Measurements from ENCODE around the gene GRAMD1A. TPM values are rescaled to one million over a fixed set of nuclear protein-coding genes. Genes with fewer than 3 reads are reported as not detected.

The GRAMD1A gene
- total and polyA plus RNA-seq, 9 of the 15 experiments (the other 6 are each of a cell fraction or from before 2014, with no cell fraction given), result 1.4 to 63.8 (median 38.5) TPM

DNA sequence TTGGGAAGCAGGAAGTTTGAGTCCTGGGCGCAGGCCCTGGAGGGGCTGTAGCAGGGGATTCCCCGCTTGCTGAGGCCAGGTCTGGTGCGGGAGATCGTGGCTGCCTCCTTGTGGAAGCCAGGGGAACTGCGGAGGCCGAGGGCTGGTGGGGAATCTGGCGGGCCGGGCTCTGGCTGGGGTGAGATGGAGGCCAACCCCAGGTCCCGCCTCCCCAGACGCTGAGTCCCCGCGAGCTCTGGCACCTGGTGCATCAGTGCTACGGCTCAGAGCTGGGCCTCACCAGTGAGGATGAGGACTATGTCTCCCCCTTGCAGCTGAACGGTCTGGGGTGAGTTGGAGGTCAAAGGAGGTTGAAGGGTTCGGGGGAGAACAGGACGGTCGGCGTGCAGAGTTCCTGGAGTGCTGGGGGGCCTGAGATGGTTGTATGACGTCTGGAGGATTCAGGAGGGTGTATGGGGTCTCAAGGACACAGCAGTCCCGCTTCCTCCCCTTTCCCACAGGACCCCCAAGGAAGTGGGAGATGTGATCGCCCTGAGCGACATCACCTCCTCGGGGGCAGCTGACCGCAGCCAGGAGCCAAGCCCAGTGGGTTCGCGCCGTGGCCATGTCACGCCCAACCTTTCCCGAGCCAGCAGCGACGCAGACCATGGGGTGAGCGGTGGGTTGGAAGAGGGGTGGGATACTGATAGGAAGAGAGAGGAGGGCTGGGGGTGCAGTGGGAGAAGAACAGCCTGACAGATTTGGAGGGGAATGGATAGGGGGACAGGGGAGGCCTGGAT lies 13.1 kb downstream of the GRAMD1A start:
- peak; percentile 89 for ATAC-seq
- no TSS peak for BruUV-seq (replicated peaks)
- no peaks in the 10 kb centered on the region for H3K79me2 ChIP-seq (ENCODE audit: control insufficient read depth, insufficient read depth, low read length)
- no peaks in the 10 kb centered on the region for H4K20me1 ChIP-seq (replicated peaks; ENCODE audit: control insufficient read depth, insufficient read depth, low read length)
- no peak overlapping the region for H3K4me3 ChIP-seq
- H3K9me1 ChIP-seq (ENCODE audit: control insufficient read depth, insufficient read depth, low read length), result peaks cover 4% of the 10 kb centered on the region
- WGBS (ENCODE audit: insufficient coverage, low coverage, missing lambda C conversion rate), result 74% methylated on average over 22 of the region's 32 CpGs
- no peak overlapping the region for H3K27ac ChIP-seq (ENCODE audit: extremely low read depth, low read depth, low read length)
- peaks cover 0 to 28% of the 10 kb centered on the region in 2 experiments; a peak in 2 of 5 replicates for H3K4me1 ChIP-seq (replicated peaks in 1 of 2; ENCODE audit: control insufficient read depth in 2 of 2, insufficient read depth in 2 of 2, low read length in 2 of 2)
- H3K36me3 ChIP-seq (ENCODE audit: control insufficient read depth, insufficient read depth, low read length), result peaks cover 88% of the 10 kb centered on the region
- CTCF ChIA-PET (ENCODE audit: low intra/inter-chr PET ratio), result interaction anchor here (0.6 to 2.7 kb wide), 4 partner anchors 40 to 373 kb away, joined by 3 to 28 read pairs (median 3); partner anchors contain the start of gene ZNF181
- H3K9ac ChIP-seq (ENCODE audit: insufficient read depth in 1 of 2, low read depth in 2 of 2, low read length in 2 of 2), result 0 out of 4 replicates have a peak overlapping the region, but pooled peaks of 1 of the 2 experiments have one; percentile 6
- no peak overlapping the region for H2AFZ ChIP-seq (ENCODE audit: low read depth, low read length)
- no peaks in the 10 kb centered on the region for H3K27me3 ChIP-seq (ENCODE audit: control insufficient read depth in 2 of 2, insufficient read depth in 2 of 2, low read length in 2 of 2)
- FAIRE-seq, result no peak
- H3K4me2 ChIP-seq (ENCODE audit: insufficient read depth, low read length), result no peak overlapping the region
- DNase-seq (ENCODE audit: extremely low read depth in 1 of 4, low spot score in 3 of 4), result peak; percentile 65 to 78 (median 74)
- in situ Hi-C loops (cut with MboI), result loop anchor here (5.0 kb wide), 1 partner anchor 171 kb away; no protein-coding TSS in a partner anchor
- H3K9me3 ChIP-seq (replicated peaks; ENCODE audit: control insufficient read depth, insufficient read depth, low read depth, low read length), result no peaks in the 10 kb centered on the region
- POLR2A ChIA-PET, result interaction anchor here (0.8 kb wide), 1 partner anchor 123 kb away, joined by 4 read pairs; no protein-coding TSS in a partner anchor
- intact Hi-C loops (cut with micrococcal nuclease), result loop anchor here (1.0 to 2.0 kb wide), 3 partner anchors 40 to 278 kb away; partner anchors contain the start of gene ZNF181
- no peak for TF ChIP-seq ZBTB1 (CRISPR knock-in tag; IDR thresholded peaks at IDR 0.05; ENCODE audit: borderline replicate concordance, low read depth)
- no peak for TF ChIP-seq ZNF239 (CRISPR knock-in tag; IDR thresholded peaks at IDR 0.05)
- TF ChIP-seq, protein P1, sequence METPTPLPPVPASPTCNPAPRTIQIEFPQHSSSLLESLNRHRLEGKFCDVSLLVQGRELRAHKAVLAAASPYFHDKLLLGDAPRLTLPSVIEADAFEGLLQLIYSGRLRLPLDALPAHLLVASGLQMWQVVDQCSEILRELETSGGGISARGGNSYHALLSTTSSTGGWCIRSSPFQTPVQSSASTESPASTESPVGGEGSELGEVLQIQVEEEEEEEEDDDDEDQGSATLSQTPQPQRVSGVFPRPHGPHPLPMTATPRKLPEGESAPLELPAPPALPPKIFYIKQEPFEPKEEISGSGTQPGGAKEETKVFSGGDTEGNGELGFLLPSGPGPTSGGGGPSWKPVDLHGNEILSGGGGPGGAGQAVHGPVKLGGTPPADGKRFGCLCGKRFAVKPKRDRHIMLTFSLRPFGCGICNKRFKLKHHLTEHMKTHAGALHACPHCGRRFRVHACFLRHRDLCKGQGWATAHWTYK (CRISPR knock-in tag; IDR thresholded peaks at IDR 0.05), result no peak
- TF ChIP-seq TOE1 (IDR thresholded peaks at IDR 0.05; ENCODE audit: borderline replicate concordance), result no peak
- no peak for TF ChIP-seq TOE1 (CRISPR knock-in tag; IDR thresholded peaks at IDR 0.05; ENCODE audit: borderline replicate concordance, low read depth)
- no peak for TF ChIP-seq ZNF707 (CRISPR knock-in tag; conservative IDR thresholded peaks at IDR 0.05)
- no peak for TF ChIP-seq RHOXF2B (CRISPR knock-in tag; conservative IDR thresholded peaks at IDR 0.05)
- no peak for TF ChIP-seq ZFP1 (CRISPR knock-in tag; IDR thresholded peaks at IDR 0.05)
- TF ChIP-seq NELFE (IDR thresholded peaks at IDR 0.05; ENCODE audit: insufficient read depth, insufficient read length), result no peak
- TF ChIP-seq, protein P2, sequence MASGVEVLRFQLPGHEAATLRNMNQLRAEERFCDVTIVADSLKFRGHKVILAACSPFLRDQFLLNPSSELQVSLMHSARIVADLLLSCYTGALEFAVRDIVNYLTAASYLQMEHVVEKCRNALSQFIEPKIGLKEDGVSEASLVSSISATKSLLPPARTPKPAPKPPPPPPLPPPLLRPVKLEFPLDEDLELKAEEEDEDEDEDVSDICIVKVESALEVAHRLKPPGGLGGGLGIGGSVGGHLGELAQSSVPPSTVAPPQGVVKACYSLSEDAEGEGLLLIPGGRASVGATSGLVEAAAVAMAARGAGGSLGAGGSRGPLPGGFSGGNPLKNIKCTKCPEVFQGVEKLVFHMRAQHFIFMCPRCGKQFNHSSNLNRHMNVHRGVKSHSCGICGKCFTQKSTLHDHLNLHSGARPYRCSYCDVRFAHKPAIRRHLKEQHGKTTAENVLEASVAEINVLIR (CRISPR knock-in tag; IDR thresholded peaks at IDR 0.05), result no peak
- no peak for TF ChIP-seq MCM5 (IDR thresholded peaks at IDR 0.05; ENCODE audit: low read depth)
- TF ChIP-seq, protein P3, sequence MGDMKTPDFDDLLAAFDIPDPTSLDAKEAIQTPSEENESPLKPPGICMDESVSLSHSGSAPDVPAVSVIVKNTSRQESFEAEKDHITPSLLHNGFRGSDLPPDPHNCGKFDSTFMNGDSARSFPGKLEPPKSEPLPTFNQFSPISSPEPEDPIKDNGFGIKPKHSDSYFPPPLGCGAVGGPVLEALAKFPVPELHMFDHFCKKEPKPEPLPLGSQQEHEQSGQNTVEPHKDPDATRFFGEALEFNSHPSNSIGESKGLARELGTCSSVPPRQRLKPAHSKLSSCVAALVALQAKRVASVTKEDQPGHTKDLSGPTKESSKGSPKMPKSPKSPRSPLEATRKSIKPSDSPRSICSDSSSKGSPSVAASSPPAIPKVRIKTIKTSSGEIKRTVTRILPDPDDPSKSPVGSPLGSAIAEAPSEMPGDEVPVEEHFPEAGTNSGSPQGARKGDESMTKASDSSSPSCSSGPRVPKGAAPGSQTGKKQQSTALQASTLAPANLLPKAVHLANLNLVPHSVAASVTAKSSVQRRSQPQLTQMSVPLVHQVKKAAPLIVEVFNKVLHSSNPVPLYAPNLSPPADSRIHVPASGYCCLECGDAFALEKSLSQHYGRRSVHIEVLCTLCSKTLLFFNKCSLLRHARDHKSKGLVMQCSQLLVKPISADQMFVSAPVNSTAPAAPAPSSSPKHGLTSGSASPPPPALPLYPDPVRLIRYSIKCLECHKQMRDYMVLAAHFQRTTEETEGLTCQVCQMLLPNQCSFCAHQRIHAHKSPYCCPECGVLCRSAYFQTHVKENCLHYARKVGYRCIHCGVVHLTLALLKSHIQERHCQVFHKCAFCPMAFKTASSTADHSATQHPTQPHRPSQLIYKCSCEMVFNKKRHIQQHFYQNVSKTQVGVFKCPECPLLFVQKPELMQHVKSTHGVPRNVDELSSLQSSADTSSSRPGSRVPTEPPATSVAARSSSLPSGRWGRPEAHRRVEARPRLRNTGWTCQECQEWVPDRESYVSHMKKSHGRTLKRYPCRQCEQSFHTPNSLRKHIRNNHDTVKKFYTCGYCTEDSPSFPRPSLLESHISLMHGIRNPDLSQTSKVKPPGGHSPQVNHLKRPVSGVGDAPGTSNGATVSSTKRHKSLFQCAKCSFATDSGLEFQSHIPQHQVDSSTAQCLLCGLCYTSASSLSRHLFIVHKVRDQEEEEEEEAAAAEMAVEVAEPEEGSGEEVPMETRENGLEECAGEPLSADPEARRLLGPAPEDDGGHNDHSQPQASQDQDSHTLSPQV (IDR thresholded peaks at IDR 0.05), result no peak
- no peak for TF ChIP-seq NR2C2 (CRISPR knock-in tag; IDR thresholded peaks at IDR 0.05)
- no peak for TF ChIP-seq NR2C2 (tag; IDR thresholded peaks at IDR 0.05)
- TF ChIP-seq ERF (CRISPR knock-in tag; IDR thresholded peaks at IDR 0.05), result no peak
- no peak for TF ChIP-seq SAFB (IDR thresholded peaks at IDR 0.05; ENCODE audit: borderline replicate concordance, low read depth, low read length)
